ENCODE results near the gene TESK1. TPM values are rescaled to one million over a fixed set of nuclear protein-coding genes. Genes with fewer than 3 reads are reported as not detected.

Gene TESK1
- total RNA-seq, 1 experiment from 2014 or later: 31.9 TPM

- CTCF ChIA-PET: interaction anchor here (1.4 kb wide), 1 partner anchor 21 kb away, joined by 3 read pairs; no protein-coding TSS in a partner anchor
These were observed 3.2 kb downstream of the TESK1 start for GRCh38 chr9:35608221-35608620.

DNA sequence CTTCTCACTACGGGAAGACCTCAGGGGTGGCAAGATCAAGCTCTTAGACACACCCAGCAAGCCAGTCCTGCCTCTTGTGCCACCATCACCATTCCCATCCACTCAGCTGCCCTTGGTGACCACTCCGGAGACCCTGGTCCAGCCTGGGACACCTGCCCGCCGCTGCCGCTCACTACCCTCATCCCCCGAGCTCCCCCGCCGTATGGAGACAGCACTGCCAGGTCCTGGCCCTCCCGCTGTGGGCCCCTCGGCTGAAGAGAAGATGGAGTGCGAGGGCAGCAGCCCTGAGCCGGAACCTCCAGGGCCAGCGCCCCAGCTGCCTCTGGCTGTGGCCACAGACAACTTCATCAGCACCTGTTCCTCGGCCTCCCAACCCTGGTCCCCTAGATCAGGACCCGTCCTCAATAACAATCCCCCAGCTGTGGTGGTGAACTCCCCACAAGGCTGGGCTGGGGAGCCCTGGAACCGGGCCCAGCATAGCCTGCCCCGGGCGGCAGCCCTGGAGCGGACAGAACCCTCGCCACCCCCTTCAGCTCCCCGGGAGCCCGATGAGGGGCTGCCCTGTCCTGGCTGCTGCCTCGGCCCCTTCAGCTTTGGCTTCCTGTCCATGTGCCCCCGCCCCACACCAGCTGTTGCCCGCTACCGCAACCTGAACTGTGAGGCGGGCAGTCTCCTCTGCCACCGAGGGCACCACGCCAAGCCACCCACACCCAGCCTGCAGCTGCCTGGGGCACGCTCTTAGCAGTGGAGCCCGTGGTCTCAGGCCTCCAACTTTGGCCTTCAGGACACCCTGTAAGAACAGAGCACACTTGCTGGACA lies 4.1 kb downstream of the TESK1 start:
- no TSS peak for BruUV-seq (replicated peaks)
- intact Hi-C loops (cut with micrococcal nuclease; ENCODE audit: unreplicated experiment): loop anchor here (10.0 kb wide), 1 partner anchor 206 kb away; the partner anchor contains the start of genes HINT2 and SPAG8
- Histone ChIP-seq H3K27me3 (replicated peaks; ENCODE audit: insufficient read depth, low read depth, low read length, poor library complexity) (no peaks in the 10 kb centered on the region), H3K27ac (ENCODE audit: low read depth, low read length, poor library complexity, severe bottlenecking) (no peak overlapping the region), H3K9me3 (ENCODE audit: low read depth, low read length, poor library complexity, severe bottlenecking) (no peaks in the 10 kb centered on the region), H3K36me3 (ENCODE audit: insufficient read depth, low read length, poor library complexity, severe bottlenecking) (peaks cover 11% of the 10 kb centered on the region), H3K4me3 (ENCODE audit: low read depth, low read length, poor library complexity, severe bottlenecking) (no peak overlapping the region), H3K4me1 (ENCODE audit: insufficient read depth, low read length, poor library complexity, severe bottlenecking) (no peaks in the 10 kb centered on the region)
- no peak for DNase-seq (ENCODE audit: low spot score)
- POLR2A ChIA-PET (ENCODE audit: low non-redundant PET): no interaction called here
- TF ChIP-seq, protein P1, sequence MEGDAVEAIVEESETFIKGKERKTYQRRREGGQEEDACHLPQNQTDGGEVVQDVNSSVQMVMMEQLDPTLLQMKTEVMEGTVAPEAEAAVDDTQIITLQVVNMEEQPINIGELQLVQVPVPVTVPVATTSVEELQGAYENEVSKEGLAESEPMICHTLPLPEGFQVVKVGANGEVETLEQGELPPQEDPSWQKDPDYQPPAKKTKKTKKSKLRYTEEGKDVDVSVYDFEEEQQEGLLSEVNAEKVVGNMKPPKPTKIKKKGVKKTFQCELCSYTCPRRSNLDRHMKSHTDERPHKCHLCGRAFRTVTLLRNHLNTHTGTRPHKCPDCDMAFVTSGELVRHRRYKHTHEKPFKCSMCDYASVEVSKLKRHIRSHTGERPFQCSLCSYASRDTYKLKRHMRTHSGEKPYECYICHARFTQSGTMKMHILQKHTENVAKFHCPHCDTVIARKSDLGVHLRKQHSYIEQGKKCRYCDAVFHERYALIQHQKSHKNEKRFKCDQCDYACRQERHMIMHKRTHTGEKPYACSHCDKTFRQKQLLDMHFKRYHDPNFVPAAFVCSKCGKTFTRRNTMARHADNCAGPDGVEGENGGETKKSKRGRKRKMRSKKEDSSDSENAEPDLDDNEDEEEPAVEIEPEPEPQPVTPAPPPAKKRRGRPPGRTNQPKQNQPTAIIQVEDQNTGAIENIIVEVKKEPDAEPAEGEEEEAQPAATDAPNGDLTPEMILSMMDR (conservative IDR thresholded peaks at IDR 0.05; ENCODE audit: low read depth, low read length): no peak
- TF ChIP-seq EZH2 (IDR thresholded peaks at IDR 0.05; ENCODE audit: borderline replicate concordance, low read depth, low read length, poor library complexity, severe bottlenecking): no peak
- CTCF ChIA-PET: interaction anchor here (1.4 kb wide), 1 partner anchor 20 kb away, joined by 3 read pairs; no protein-coding TSS in a partner anchor

More at GRCh38 chr9:35608221-35608620, 3.2 kb downstream of the TESK1 start:
- POLR2A ChIA-PET (ENCODE audit: low non-redundant PET): no interaction called here
- H3K27me3 ChIP-seq (replicated peaks; ENCODE audit: insufficient read depth, low read depth, low read length, poor library complexity): no peaks in the 10 kb centered on the region
- no peak for TF ChIP-seq EZH2 (IDR thresholded peaks at IDR 0.05; ENCODE audit: borderline replicate concordance, low read depth, low read length, poor library complexity, severe bottlenecking)
- TF ChIP-seq, protein P1 (conservative IDR thresholded peaks at IDR 0.05; ENCODE audit: low read depth, low read length): no peak
- no peaks in the 10 kb centered on the region for H3K9me3 ChIP-seq (ENCODE audit: low read depth, low read length, poor library complexity, severe bottlenecking)
- no peak overlapping the region for H3K4me3 ChIP-seq (ENCODE audit: low read depth, low read length, poor library complexity, severe bottlenecking)
- H3K27ac ChIP-seq (ENCODE audit: low read depth, low read length, poor library complexity, severe bottlenecking): no peak overlapping the region
- H3K36me3 ChIP-seq (ENCODE audit: insufficient read depth, low read length, poor library complexity, severe bottlenecking): peaks cover 11% of the 10 kb centered on the region
- BruUV-seq (replicated peaks): no TSS peak
- no peak for DNase-seq (ENCODE audit: low spot score)
- no peaks in the 10 kb centered on the region for H3K4me1 ChIP-seq (ENCODE audit: insufficient read depth, low read length, poor library complexity, severe bottlenecking)
- intact Hi-C loops (cut with micrococcal nuclease; ENCODE audit: unreplicated experiment): loop anchor here (10.0 kb wide), 1 partner anchor 207 kb away; the partner anchor contains the start of genes HINT2 and SPAG8

DNA sequence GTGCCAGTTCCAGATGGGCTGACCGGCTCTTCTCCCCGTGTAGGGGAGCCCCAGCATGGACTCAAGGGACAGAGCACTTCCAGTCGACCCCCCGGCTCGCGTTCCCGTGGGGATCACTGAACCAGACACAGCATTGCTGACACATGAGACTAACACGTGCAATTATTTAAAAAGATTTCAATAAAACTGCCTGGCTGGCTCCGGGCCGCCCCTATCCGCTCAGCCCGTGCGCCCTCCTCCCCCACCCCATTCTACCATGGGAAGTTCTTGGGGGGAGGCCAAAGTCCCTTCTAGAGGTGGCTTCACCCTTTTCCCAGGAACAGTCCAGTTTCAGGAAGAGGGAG lies 4.7 kb downstream of the TESK1 start:
- BruUV-seq (replicated peaks): no TSS peak
- Histone ChIP-seq H3K36me3 (ENCODE audit: insufficient read depth, low read length, poor library complexity, severe bottlenecking) (peaks cover 11% of the 10 kb centered on the region), H3K27ac (ENCODE audit: low read depth, low read length, poor library complexity, severe bottlenecking) (no peak overlapping the region), H3K27me3 (replicated peaks; ENCODE audit: insufficient read depth, low read depth, low read length, poor library complexity) (no peaks in the 10 kb centered on the region), H3K4me1 (ENCODE audit: insufficient read depth, low read length, poor library complexity, severe bottlenecking) (no peaks in the 10 kb centered on the region), H3K4me3 (ENCODE audit: low read depth, low read length, poor library complexity, severe bottlenecking) (no peak overlapping the region), H3K9me3 (ENCODE audit: low read depth, low read length, poor library complexity, severe bottlenecking) (no peaks in the 10 kb centered on the region)
- intact Hi-C loops (cut with micrococcal nuclease; ENCODE audit: unreplicated experiment): loop anchor here (10.0 kb wide), 1 partner anchor 205 kb away; the partner anchor contains the start of genes HINT2 and SPAG8
- DNase-seq (ENCODE audit: low spot score): no peak
- ChIA-PET CTCF (no interaction called here), POLR2A (ENCODE audit: low non-redundant PET) (no interaction called here)
- TF ChIP-seq, protein P1 (conservative IDR thresholded peaks at IDR 0.05; ENCODE audit: low read depth, low read length): no peak
- TF ChIP-seq EZH2 (IDR thresholded peaks at IDR 0.05; ENCODE audit: borderline replicate concordance, low read depth, low read length, poor library complexity, severe bottlenecking): no peak
